ENCODE measurements around the gene PPM1J.

PPM1J gene

GRCh38 chr1:112692681-112693080 lies 22.5 kb downstream of the PPM1J start:
- no peak for DNase-seq (ENCODE audit: low read depth in 1 of 2, low spot score in 1 of 2)

GRCh38 chr1:112689842-112690237 lies 25.3 kb downstream of the PPM1J start:
- DNase-seq (ENCODE audit: low read depth in 1 of 2, low spot score in 1 of 2), result no peak

- no peak for DNase-seq (ENCODE audit: low read depth in 1 of 2, low spot score in 1 of 2)
Observed at GRCh38 chr1:112689196-112689841, 25.8 kb downstream of the PPM1J start.

GRCh38 chr1:112688781-112689193 lies 26.3 kb downstream of the PPM1J start:
- DNase-seq (ENCODE audit: low read depth in 1 of 2, low spot score in 1 of 2), result no peak

GRCh38 chr1:112687785-112688496 lies 27.2 kb downstream of the PPM1J start:
- no peak for DNase-seq (ENCODE audit: low read depth in 1 of 2, low spot score in 1 of 2)

- DNase-seq (ENCODE audit: low read depth in 1 of 2, low spot score in 1 of 2), result no peak
Observed at GRCh38 chr1:112687361-112687760, 27.8 kb downstream of the PPM1J start.

- DNase-seq (ENCODE audit: low read depth in 1 of 2, low spot score in 1 of 2), result no peak
Observed at GRCh38 chr1:112686835-112687234, 28.3 kb downstream of the PPM1J start.

- no peak for DNase-seq (ENCODE audit: low read depth in 1 of 2, low spot score in 1 of 2)
Observed at GRCh38 chr1:112686417-112686816, 28.7 kb downstream of the PPM1J start.

- DNase-seq (ENCODE audit: low read depth in 1 of 2, low spot score in 1 of 2), result no peak
Observed at GRCh38 chr1:112685913-112686312, 29.2 kb downstream of the PPM1J start.

- no peak for DNase-seq (ENCODE audit: low read depth in 1 of 2, low spot score in 1 of 2)
Observed at GRCh38 chr1:112678605-112679004, 36.5 kb downstream of the PPM1J start.

GRCh38 chr1:112677501-112677900 lies 37.6 kb downstream of the PPM1J start:
- DNase-seq (ENCODE audit: low read depth in 1 of 2, low spot score in 1 of 2), result no peak

GRCh38 chr1:112676543-112676942 lies 38.6 kb downstream of the PPM1J start:
- DNase-seq (ENCODE audit: low read depth in 1 of 2, low spot score in 1 of 2), result no peak

- DNase-seq (ENCODE audit: low read depth in 1 of 2, low spot score in 1 of 2), result no peak
Observed at GRCh38 chr1:112675728-112676381, 39.3 kb downstream of the PPM1J start.

GRCh38 chr1:112674986-112675727 lies 40.0 kb downstream of the PPM1J start:
- peak in 1 of 2 donors; percentile 11 for DNase-seq (ENCODE audit: low read depth in 1 of 2, low spot score in 1 of 2)

- peak in 1 of 2 donors; percentile 15 for DNase-seq (ENCODE audit: low read depth in 1 of 2, low spot score in 1 of 2)
Observed at GRCh38 chr1:112674440-112674985, 40.6 kb downstream of the PPM1J start, which contains the start of gene MOV10. Gene MOV10 (plus strand): TSS chr1:112674659. CDS start chr1:112674913, 254 bp downstream.

- DNase-seq (ENCODE audit: low read depth in 1 of 2, low spot score in 1 of 2), result no peak
Observed at GRCh38 chr1:112673592-112674439, 41.3 kb downstream of the PPM1J start.

GRCh38 chr1:112672842-112673241 lies 42.3 kb downstream of the PPM1J start:
- no peak for DNase-seq (ENCODE audit: low read depth in 1 of 2, low spot score in 1 of 2)

GRCh38 chr1:112672009-112672408 lies 43.1 kb downstream of the PPM1J start:
- no peak for DNase-seq (ENCODE audit: low read depth in 1 of 2, low spot score in 1 of 2)

GRCh38 chr1:112666946-112667345 lies 48.2 kb downstream of the PPM1J start:
- no peak for DNase-seq (ENCODE audit: low read depth in 1 of 2, low spot score in 1 of 2)

- no peak for DNase-seq (ENCODE audit: low read depth in 1 of 2, low spot score in 1 of 2)
Observed at GRCh38 chr1:112665857-112666256, 49.3 kb downstream of the PPM1J start.
